K562 (cell line): ENCODE measurements around the gene SCN7A. TPM values are rescaled to one million over a fixed set of nuclear protein-coding genes. Genes with fewer than 3 reads are reported as not detected.

Source experiments
- CLOCK ChIP-seq: fragments of 250-450 bp; sonication (Bioruptor Pico); IDR thresholded peaks from 2 replicates; pipeline ENCODE4 v1.4.0; 2020; ENCODE audit warnings: mild to moderate bottlenecking, moderate library complexity, borderline replicate concordance
- DACH1 ChIP-seq: fragments of 450-650 bp; IDR thresholded peaks from 2 replicates; pipeline ENCODE4 v1.6.1; 2018; ENCODE audit not compliant: partially characterized antibody
- E2F3 ChIP-seq: fragments of 250-450 bp; sonication (Bioruptor Pico); IDR thresholded peaks from 2 replicates; pipeline ENCODE4 v1.4.0; 2020; ENCODE audit warnings: mild to moderate bottlenecking
- ERF ChIP-seq: fragments of 450-650 bp; formaldehyde crosslinking; IDR thresholded peaks from 2 replicates; pipeline ENCODE4 v1.4.0; 2020; ENCODE audit warnings: mild to moderate bottlenecking, mixed read lengths
- PHF21A ChIP-seq: fragments of 450-650 bp; IDR thresholded peaks from 2 replicates; pipeline ENCODE4 v1.6.1; 2017; ENCODE audit warnings: low read depth, borderline replicate concordance
- POLR2B ChIP-seq: fragments of 450-650 bp; IDR thresholded peaks from 2 replicates; pipeline ENCODE4 v1.6.1; 2018; ENCODE audit warnings: low read depth; ENCODE audit not compliant: partially characterized antibody
- PRMT5 ChIP-seq: sonication (generic); formaldehyde crosslinking; IDR thresholded peaks from 2 replicates; pipeline ENCODE4 v1.5.0; 2020; ENCODE audit warnings: missing genetic modification reagents
- RB1 ChIP-seq: fragments of 450-650 bp; IDR thresholded peaks from 2 replicates; pipeline ENCODE4 v1.6.1; 2017; ENCODE audit warnings: low read depth, mild to moderate bottlenecking
- RFX1 ChIP-seq: fragments of 450-650 bp; IDR thresholded peaks from 2 replicates; pipeline ENCODE4 v1.6.1; 2016; ENCODE audit warnings: mild to moderate bottlenecking, moderate library complexity
- SUPT5H ChIP-seq: fragments of 450-650 bp; IDR thresholded peaks from 2 replicates; pipeline ENCODE4 v1.6.1; 2016
- ZBTB43 ChIP-seq: sonication (generic); formaldehyde crosslinking; IDR thresholded peaks from 2 replicates; pipeline ENCODE4 v1.8.0; 2023; ENCODE audit warnings: mild to moderate bottlenecking, missing genetic modification reagents
- ZNF146 ChIP-seq: IDR thresholded peaks from one replicate; pipeline ENCODE4 v1.6.1; 2018; ENCODE audit warnings: missing compliant biosample characterization; ENCODE audit not compliant: unreplicated experiment
- ZNF24 ChIP-seq: fragments of 450-650 bp; IDR thresholded peaks from 2 replicates; pipeline ENCODE4 v1.6.1; 2016
- ZNF316 ChIP-seq: fragments of 450-650 bp; IDR thresholded peaks from 2 replicates; pipeline ENCODE4 v1.6.1; 2016
- ZNF41 ChIP-seq: fragments of 250-450 bp; sonication (Bioruptor Pico); conservative IDR thresholded peaks from 2 replicates; pipeline ENCODE4 v1.4.0; 2020; ENCODE audit warnings: mild to moderate bottlenecking
- ZNF583 ChIP-seq: fragments of 250-450 bp; sonication (Bioruptor Pico); IDR thresholded peaks from 2 replicates; pipeline ENCODE4 v1.4.0; 2020
- ZNF717 ChIP-seq: fragments of 250-450 bp; sonication (Bioruptor Pico); IDR thresholded peaks from 2 replicates; pipeline ENCODE4 v1.5.0; 2021
- polyA plus RNA-seq, 8 experiments: library from polyadenylated mRNA; depleted of rRNA in 4 of 8; stranded (reverse) in 5 of 8; unstranded in 3 of 8; fragments of >200 nt; fragmentation: Nextera tagmentation in 2 of 8; fragmentation: Illumina TruSeq in 1 of 8; extraction: Ambion mirVana in 2 of 8; extraction: Trizol in 1 of 8; gene quantifications; 2 replicates each; pipeline versions ENCODE4 v1.2.1 to v1.2.3, GENCODE V29; 2011 to 2014; ENCODE audit warnings: inconsistent platforms in 1 of 8, missing spikeins in 1 of 8
- total RNA-seq, 7 experiments: library from RNA; depleted of rRNA in 6 of 7; stranded (reverse); fragments of >200 nt in 6 of 7; fragmentation: Illumina TruSeq in 2 of 7; extraction: Trizol in 2 of 7; gene quantifications; 2 replicates each; pipeline versions ENCODE4 v1.2.1 to v1.2.3, GENCODE V29; 2011 to 2021; ENCODE audit warnings: low replicate concordance in 1 of 7
- TF ChIP-seq, protein P1 (sequence below): fragments of 450-650 bp; IDR thresholded peaks from 2 replicates; pipeline ENCODE4 v1.6.1; 2016
- TF ChIP-seq, protein P2 (sequence below): sonication (generic); formaldehyde crosslinking; IDR thresholded peaks from 2 replicates; pipeline ENCODE4 v1.8.0; 2022; ENCODE audit warnings: mild to moderate bottlenecking, low read depth, missing genetic modification reagents
- TF ChIP-seq, protein P3 (sequence below): fragments of 250-450 bp; sonication (Bioruptor Pico); IDR thresholded peaks from 2 replicates; pipeline ENCODE4 v1.4.0; 2020; ENCODE audit warnings: mild to moderate bottlenecking
- TF ChIP-seq, protein P4 (sequence below): fragments of 450-650 bp; formaldehyde crosslinking; conservative IDR thresholded peaks from 2 replicates; pipeline ENCODE4 v1.4.0; 2022; ENCODE audit warnings: mild to moderate bottlenecking, missing genetic modification characterization

Gene SCN7A
- total and polyA plus RNA-seq, 9 of the 15 experiments (the other 6 are each of a cell fraction or from before 2014, with no cell fraction given): under 0.01 to 0.05 (median 0.03) TPM; not detected in 3

DNA sequence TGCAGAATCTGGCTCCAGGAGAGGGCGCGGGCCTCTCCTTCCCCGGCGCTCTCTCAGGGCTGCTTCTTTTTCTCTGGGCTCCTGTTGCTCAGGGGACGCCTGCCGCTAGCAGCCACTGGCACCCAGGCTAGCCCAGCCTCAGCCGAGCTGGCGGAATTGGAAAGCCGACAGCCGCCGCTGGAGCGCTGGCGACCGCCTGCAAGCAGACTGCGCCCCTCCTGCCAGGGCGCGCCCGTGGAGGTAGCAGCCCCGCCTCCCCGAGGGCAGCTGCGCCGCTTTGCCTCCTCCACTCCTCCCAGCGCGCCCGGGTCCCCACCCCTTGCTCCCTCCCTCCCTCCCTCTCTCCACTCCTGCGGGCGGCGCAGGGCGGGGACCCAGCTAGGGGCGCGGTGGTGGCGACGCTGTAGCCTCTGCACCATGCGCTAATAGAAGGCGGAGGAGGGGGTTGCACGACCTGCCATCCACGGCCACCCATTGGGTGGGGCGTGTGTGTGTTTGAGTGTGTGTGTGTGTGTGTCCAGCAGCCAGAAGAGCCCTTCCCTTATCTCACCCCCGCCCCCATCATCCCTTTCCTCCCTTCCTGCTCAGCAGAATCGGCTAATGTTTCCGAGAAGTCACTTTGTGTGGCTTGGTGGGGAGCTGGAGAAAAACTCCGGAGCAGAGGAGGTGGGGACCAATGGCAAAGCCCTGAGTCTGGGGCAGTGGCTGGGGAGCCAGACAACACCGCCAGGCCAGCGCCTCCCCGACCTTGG lies 118.1 kb downstream of the SCN7A start, which contains the start of gene SCN9A (continued):
- no peak for TF ChIP-seq ZNF146 (CRISPR knock-in tag)
- no peak for TF ChIP-seq ZNF717 (CRISPR knock-in tag)
- TF ChIP-seq, protein P1, sequence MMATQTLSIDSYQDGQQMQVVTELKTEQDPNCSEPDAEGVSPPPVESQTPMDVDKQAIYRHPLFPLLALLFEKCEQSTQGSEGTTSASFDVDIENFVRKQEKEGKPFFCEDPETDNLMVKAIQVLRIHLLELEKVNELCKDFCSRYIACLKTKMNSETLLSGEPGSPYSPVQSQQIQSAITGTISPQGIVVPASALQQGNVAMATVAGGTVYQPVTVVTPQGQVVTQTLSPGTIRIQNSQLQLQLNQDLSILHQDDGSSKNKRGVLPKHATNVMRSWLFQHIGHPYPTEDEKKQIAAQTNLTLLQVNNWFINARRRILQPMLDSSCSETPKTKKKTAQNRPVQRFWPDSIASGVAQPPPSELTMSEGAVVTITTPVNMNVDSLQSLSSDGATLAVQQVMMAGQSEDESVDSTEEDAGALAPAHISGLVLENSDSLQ: peak; percentile 46
- TF ChIP-seq, protein P2, sequence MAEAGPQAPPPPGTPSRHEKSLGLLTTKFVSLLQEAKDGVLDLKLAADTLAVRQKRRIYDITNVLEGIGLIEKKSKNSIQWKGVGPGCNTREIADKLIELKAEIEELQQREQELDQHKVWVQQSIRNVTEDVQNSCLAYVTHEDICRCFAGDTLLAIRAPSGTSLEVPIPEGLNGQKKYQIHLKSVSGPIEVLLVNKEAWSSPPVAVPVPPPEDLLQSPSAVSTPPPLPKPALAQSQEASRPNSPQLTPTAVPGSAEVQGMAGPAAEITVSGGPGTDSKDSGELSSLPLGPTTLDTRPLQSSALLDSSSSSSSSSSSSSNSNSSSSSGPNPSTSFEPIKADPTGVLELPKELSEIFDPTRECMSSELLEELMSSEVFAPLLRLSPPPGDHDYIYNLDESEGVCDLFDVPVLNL: no peak
- TF ChIP-seq, protein P3, sequence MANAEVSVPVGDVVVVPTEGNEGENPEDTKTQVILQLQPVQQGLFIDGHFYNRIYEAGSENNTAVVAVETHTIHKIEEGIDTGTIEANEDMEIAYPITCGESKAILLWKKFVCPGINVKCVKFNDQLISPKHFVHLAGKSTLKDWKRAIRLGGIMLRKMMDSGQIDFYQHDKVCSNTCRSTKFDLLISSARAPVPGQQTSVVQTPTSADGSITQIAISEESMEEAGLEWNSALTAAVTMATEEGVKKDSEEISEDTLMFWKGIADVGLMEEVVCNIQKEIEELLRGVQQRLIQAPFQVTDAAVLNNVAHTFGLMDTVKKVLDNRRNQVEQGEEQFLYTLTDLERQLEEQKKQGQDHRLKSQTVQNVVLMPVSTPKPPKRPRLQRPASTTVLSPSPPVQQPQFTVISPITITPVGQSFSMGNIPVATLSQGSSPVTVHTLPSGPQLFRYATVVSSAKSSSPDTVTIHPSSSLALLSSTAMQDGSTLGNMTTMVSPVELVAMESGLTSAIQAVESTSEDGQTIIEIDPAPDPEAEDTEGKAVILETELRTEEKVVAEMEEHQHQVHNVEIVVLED (CRISPR knock-in tag): peak; percentile 58
- TF ChIP-seq ZNF583 (CRISPR knock-in tag): no peak
- TF ChIP-seq ZNF41 (CRISPR knock-in tag): no peak; the same call in 1 of the 2 replicates
- TF ChIP-seq DACH1: peak; percentile 97
- peak; percentile 85 for TF ChIP-seq ZNF24
- peak; percentile 80; the same call in 1 of the 2 replicates for TF ChIP-seq ZBTB43 (CRISPR knock-in tag)
- peak; percentile 41 for TF ChIP-seq RB1
- peak; percentile 95 for TF ChIP-seq PHF21A
- TF ChIP-seq, protein P4, sequence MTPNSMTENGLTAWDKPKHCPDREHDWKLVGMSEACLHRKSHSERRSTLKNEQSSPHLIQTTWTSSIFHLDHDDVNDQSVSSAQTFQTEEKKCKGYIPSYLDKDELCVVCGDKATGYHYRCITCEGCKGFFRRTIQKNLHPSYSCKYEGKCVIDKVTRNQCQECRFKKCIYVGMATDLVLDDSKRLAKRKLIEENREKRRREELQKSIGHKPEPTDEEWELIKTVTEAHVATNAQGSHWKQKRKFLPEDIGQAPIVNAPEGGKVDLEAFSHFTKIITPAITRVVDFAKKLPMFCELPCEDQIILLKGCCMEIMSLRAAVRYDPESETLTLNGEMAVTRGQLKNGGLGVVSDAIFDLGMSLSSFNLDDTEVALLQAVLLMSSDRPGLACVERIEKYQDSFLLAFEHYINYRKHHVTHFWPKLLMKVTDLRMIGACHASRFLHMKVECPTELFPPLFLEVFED: peak; percentile 80; the same call in 1 of the 2 replicates
- TF ChIP-seq ZNF316: peak; percentile 55; the same call in 1 of the 2 replicates
- peak; percentile 20 for TF ChIP-seq RFX1
- no peak for TF ChIP-seq E2F3
- no peak for TF ChIP-seq CLOCK (CRISPR knock-in tag)
- TF ChIP-seq PRMT5 (CRISPR knock-in tag): no peak
- no peak for TF ChIP-seq ERF (CRISPR knock-in tag)
- peak; percentile 67 for TF ChIP-seq SUPT5H
- TF ChIP-seq POLR2B: peak; percentile 67
